RCC 7860 (cell line): Measurements from ENCODE around the gene CIAO2A.
"Not testable (repeated sequence)": the region's sequence is repeated elsewhere in the genome, so short reads cannot be mapped to it uniquely, and the experiment has no call there.

ENCODE experiments used
- DNase-seq: peaks from one replicate; pipeline ENCODE4 v3.0.0-alpha.2; 2015; ENCODE audit warnings: low spot score
- FAIRE-seq: peaks from 2 replicates; lab custom pipeline; 2012; peaks lifted over from hg19 to GRCh38; lab: Jason Lieb, UNC

The CIAO2A gene

GRCh38 chr15:64112073-64112772 is 18.6 kb upstream of the CIAO2A start:
- DNase-seq (no peak), FAIRE-seq (no peak)

DNA sequence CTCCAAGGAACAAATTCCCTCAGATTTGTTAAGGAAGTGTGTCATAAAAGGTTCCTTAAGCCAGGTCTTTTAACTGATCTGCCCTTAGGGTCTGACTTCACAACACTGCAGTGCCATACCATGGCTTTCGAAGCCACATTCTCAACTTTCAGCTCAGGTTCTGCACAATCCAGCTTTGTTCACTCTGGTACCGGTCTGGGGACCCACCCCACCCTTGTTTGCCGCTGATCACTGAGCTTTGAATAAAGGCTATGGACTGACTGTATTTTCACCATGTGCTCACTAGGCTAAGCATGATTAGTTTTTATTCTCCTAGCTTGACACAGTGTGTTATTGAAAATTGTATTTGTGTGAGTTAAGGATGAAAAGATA is 18.0 kb upstream of the CIAO2A start:
- DNase-seq = no peak
- no peak for FAIRE-seq

GRCh38 chr15:64110950-64111678 is 17.5 kb upstream of the CIAO2A start:
- no peak for FAIRE-seq
- no peak for DNase-seq

DNA sequence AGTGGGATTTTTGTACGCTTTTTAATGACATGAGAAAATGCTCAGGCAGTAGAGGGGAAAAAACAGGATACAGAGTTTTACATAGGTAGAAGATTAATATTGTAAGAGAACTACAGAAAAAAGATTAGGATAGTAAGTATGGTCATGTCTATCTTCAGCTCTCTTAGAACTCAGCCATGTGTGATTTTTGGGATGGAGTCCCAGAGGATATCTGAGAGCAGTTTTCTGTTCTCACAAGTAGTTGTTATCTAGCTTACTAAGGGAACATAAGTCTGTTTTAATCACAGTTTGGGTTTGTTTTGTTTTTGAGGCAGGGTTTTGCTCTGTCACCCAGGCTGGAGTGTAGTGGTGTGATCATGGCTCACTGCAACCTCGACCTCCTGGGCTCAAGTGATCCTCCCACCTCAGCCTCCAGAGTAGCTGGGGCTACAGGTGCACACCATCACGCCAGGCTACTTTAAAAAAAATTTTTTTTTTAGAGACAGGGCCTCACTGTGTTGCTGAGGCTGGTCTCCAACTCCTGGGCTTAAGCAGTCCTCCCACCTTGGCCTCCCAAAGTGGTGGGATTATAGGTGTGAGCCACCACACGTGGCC is 16.6 kb upstream of the CIAO2A start:
- DNase-seq, FAIRE-seq: not testable (repeated sequence)

DNA sequence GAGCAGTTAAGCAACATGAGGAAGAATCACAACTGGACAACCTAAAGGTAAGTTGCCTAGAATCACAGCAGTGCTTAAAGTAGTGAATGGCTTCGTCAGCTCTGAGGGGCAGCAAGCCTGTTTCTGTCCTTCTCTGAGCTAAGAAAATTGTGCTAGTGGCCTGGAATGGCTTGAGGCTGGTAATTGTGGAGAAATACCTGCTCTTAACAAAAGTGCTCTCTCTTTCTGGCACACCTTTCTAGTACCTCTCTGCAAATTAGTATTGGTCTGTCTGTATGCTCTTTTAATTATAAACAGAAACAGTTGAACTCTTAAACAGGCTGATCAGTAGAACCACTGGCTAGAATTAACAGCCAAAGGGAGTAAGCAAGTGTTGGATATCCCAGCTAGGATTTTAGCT is 13.7 kb upstream of the CIAO2A start:
- DNase-seq (no peak), FAIRE-seq (no peak)

- no peak for DNase-seq
- FAIRE-seq = no peak
Observed at GRCh38 chr15:64105113-64105704, 11.6 kb upstream of the CIAO2A start.

DNA sequence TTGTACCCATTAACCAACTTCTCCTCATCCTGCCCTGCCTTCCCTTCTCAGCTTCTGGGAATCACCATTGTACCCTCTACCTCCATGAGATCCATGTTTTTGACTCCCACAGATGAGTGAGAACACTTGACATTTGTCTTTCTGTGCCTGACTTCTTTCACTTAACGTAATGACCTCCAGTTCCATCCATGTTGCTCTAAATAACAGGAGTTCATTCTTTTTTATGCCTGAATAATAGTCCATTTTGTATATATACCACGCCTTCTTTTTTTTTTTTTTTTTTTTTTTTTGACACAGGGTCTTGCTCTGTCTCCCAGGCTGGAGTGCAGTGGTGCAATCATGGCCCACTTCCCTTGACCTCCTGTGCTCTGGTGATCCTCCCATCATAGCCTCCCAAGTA is 8.9 kb upstream of the CIAO2A start:
- FAIRE-seq = no peak

DNA sequence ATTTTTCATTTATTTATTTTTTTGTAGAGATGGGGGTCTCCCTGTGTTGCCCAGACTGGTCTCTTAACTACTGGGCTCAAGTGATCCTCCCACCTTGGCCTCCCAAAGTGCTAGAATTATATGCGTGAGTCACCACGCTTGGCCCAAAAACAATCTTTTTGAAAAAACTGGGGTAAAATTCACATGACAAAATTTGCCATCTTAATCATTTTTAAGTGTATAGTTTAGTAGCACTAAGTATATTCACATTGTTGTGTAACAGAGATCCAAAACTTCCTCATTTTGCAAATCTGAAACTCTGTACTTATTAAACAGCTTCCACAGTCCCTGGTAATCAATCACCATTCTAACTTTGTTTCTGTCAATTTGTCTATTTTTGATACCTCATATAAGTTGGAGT is 7.3 kb upstream of the CIAO2A start:
- FAIRE-seq = no peak
- no peak for DNase-seq

More for the DNA sequence above, 8.9 kb upstream of the CIAO2A start:
- no peak for DNase-seq

- FAIRE-seq = no peak
- no peak for DNase-seq
Observed at GRCh38 chr15:64099379-64099778, 5.7 kb upstream of the CIAO2A start.

DNA sequence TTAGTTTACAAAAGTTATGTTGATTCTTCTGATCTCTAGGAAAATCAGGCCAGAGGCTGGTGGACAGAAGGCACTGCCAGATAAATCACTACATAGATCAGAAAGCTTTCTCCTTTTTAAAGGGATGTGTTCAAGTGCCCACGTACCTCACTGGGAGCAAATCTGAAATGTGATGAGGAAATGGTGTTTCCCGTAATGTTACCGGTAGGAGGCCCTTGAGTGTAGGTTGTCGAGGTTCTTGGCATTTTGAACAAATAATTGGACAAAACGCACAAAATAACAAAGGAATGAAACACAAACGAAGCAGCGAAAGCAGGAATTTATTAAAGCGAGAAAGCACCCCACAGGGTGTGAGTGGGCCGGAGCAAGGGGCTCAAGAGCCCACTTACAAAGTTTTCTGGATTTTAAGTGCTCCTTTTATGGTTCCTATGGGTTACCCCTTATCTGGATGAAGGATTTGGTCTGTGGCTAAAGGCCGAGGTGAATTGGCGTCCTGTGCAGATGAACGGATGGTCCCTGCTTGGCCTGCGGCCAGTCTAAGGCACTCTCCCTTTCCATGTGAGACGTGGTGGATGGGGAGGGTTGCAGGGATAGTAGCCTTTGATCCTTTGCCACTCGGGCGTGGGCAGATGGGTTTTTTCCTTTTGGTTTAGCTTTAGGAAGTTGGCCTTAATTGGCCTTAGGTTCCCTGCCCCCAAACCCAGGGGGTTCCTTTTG is 3.2 kb upstream of the CIAO2A start:
- DNase-seq = no peak
- no peak for FAIRE-seq

GRCh38 chr15:64095795-64096667 is 2.4 kb upstream of the CIAO2A start, which contains the start of gene SNX1:
TSS of gene SNX1 (plus strand) at chr15:64095982. CDS start at chr15:64096014, 32 bp downstream.
- FAIRE-seq = peak; percentile 35
- peak; percentile 84 for DNase-seq

DNA sequence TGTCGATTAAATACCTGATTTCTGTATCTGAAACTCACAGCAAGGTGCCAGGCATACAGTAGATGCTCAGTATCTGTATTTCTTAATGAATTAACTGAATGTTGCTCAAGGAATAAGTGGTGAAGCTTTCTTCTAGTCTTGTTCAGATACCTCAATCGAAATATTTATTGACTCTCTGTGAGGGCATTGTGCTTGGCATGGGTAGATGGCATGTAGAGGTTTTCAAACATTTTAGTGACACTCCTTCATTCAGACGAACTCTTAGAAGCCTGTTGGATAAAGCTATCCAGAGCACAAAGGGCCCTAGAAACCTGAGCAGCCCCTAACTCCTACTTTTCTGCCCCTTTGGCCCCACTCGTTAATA is 1.8 kb upstream of the CIAO2A start:
- FAIRE-seq = no peak
- no peak for DNase-seq

- DNase-seq (peak; percentile 27), FAIRE-seq (no peak)
Observed at GRCh38 chr15:64092864-64093626, 593 bp downstream of the CIAO2A start.

DNA sequence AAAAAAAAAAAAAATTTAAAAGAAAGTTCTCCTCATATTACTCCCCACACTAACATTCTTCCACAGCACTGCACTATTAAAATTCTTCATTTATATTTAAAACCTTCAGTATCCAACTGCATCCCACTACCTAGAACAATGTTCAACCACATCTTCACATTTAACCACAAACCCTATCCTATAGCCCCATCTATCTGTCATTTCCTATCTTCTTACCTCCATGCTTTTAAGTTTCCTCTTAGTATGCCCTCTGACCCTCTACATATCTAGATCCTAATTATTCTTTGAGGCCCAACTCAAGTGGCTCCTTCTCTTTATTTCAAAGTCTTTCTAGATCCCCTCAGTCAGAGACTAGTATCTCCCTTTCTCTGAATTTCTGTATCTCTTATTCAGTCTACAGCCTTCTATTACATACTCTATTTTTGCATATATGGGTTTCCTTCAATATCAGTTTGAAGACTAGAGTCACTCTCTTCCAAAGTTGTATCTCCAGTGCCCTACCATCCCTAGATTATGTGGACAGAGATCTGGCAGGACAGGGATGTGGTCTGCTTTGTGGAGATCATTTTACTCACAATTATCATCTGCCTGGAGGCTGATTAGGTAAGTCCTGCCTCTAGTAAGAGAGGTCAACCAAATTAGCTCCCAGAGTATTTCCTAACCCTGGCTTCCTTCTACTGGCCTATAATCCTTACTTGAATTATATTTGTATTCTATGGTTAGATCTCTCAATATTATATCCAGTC is 1.4 kb downstream of the CIAO2A start:
- FAIRE-seq (no peak), DNase-seq (no peak)

GRCh38 chr15:64090527-64090926 is 3.1 kb downstream of the CIAO2A start:
- DNase-seq = no peak
- no peak for FAIRE-seq

- no peak for FAIRE-seq
- no peak for DNase-seq
Observed at GRCh38 chr15:64089543-64090280, 3.9 kb downstream of the CIAO2A start.

DNA sequence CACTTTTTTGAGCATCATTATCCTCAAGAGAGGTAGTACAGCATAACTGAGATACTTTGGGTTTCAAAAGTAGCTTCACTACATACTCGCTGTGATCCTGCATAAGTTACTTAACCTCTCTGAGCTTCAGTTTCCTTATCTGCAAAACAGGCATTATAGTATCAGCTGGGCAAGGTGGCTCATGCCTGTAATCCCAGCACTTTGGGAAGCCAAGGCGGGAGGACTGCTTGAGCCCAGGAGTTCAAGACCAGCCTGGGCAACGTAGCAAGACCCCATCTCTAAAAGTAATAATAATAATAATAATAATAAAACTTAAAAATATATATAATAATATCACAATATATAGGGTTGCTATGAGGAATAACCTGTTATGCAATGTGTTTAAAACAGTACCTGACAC is 10.9 kb downstream of the CIAO2A start:
- FAIRE-seq = no peak
- no peak for DNase-seq

- FAIRE-seq, DNase-seq: not testable (repeated sequence)
Observed at GRCh38 chr15:64073496-64073895, 20.1 kb downstream of the CIAO2A start.
